Tongue (tissue), 2 donors: ENCODE data around the gene PRDM16. TPM values are rescaled to one million over a fixed set of nuclear protein-coding genes. Genes with fewer than 3 reads are reported as not detected.

Experiments
- DNase-seq: peaks from one replicate; pipeline ENCODE4 v3.0.0-alpha.2; 2015
- total RNA-seq: library from RNA; depleted of rRNA; stranded (reverse); fragments of >200 nt; gene quantifications from one replicate; pipeline ENCODE4 v1.2.3, GENCODE V29; 2014

Gene PRDM16
- total RNA-seq, 1 donor from 2014 or later: 1.6 TPM

- DNase-seq: no peak
Observed at GRCh38 chr1:3435666-3436065, 366.7 kb downstream of the PRDM16 start.

GRCh38 chr1:3436451-3436850 is 367.4 kb downstream of the PRDM16 start:
- DNase-seq: no peak

- no peak for DNase-seq
Observed at GRCh38 chr1:3436901-3437300, 367.9 kb downstream of the PRDM16 start.

- DNase-seq: no peak
Observed at GRCh38 chr1:3438661-3439180, 369.7 kb downstream of the PRDM16 start.

- no peak for DNase-seq
Observed at GRCh38 chr1:3439346-3440299, 370.6 kb downstream of the PRDM16 start.

- no peak for DNase-seq
Observed at GRCh38 chr1:3440300-3440681, 371.3 kb downstream of the PRDM16 start.

GRCh38 chr1:3440711-3441409 is 371.9 kb downstream of the PRDM16 start:
- no peak for DNase-seq

- no peak for DNase-seq
Observed at GRCh38 chr1:3441410-3441847, 372.4 kb downstream of the PRDM16 start.

- no peak for DNase-seq
Observed at GRCh38 chr1:3441880-3442279, 372.9 kb downstream of the PRDM16 start.

- no peak for DNase-seq
Observed at GRCh38 chr1:3442331-3442730, 373.3 kb downstream of the PRDM16 start.

GRCh38 chr1:3442901-3443300 is 373.9 kb downstream of the PRDM16 start:
- no peak for DNase-seq

GRCh38 chr1:3443807-3444206 is 374.8 kb downstream of the PRDM16 start:
- DNase-seq: no peak

GRCh38 chr1:3444298-3444697 is 375.3 kb downstream of the PRDM16 start:
- no peak for DNase-seq

GRCh38 chr1:3444736-3445135 is 375.7 kb downstream of the PRDM16 start:
- DNase-seq: no peak

- no peak for DNase-seq
Observed at GRCh38 chr1:3450202-3450863, 381.3 kb downstream of the PRDM16 start.

GRCh38 chr1:3450983-3451382 is 382.0 kb downstream of the PRDM16 start:
- no peak for DNase-seq

- no peak for DNase-seq
Observed at GRCh38 chr1:3451994-3452865, 383.2 kb downstream of the PRDM16 start.

- no peak for DNase-seq
Observed at GRCh38 chr1:3452866-3453175, 383.8 kb downstream of the PRDM16 start.

GRCh38 chr1:3453203-3453761 is 384.3 kb downstream of the PRDM16 start:
- peak; percentile 83 for DNase-seq

GRCh38 chr1:3453891-3454810 is 385.1 kb downstream of the PRDM16 start, which contains the start of gene ARHGEF16:
Gene ARHGEF16 (plus strand): TSS chr1:3454665. CDS start chr1:3463085, 8,420 bp downstream.
- peak; percentile 58 for DNase-seq
